Colonic mucosa (tissue), 4 donors: Measurements from ENCODE around the gene MAP2. TPM values are rescaled to one million over a fixed set of nuclear protein-coding genes. Genes with fewer than 3 reads are reported as not detected.

Experiments
- DNase-seq: peaks from one replicate; pipeline ENCODE4 v3.0.0-alpha.2; 2020
- H3K27ac ChIP-seq: fragments of 200-600 bp; one replicate; pipeline ENCODE4 v1.8.0; 2021
- H3K27me3 ChIP-seq: fragments of 200-600 bp; one replicate; pipeline ENCODE4 v1.8.0; 2021
- H3K36me3 ChIP-seq: fragments of 200-600 bp; one replicate; pipeline ENCODE4 v1.8.0; 2021
- H3K4me1 ChIP-seq: fragments of 200-600 bp; one replicate; pipeline ENCODE4 v1.8.0; 2021; ENCODE audit warnings: mild to moderate bottlenecking
- H3K4me3 ChIP-seq: fragments of 200-600 bp; one replicate; pipeline ENCODE4 v1.8.0; 2021
- H3K9ac ChIP-seq, 2 donors: one replicate each; pipeline ENCODE4 v1.7.0; 2013; ENCODE audit warnings: control low read depth in 2 of 2, low read depth in 2 of 2, low read length in 2 of 2
- H3K9me3 ChIP-seq: fragments of 200-600 bp; one replicate; pipeline ENCODE4 v1.8.0; 2021
- intact Hi-C: fragments of 100-400 bp; cut with DNase I; formaldehyde crosslinking; loops from one replicate; pipeline ENCODE4 v1.14.1; 2022
- total RNA-seq, 2 donors: library from RNA; stranded (reverse); fragmentation: NEBNext Ultra II Directional in 1 of 2; extraction: Animal tissue kit (Norgen Biotek cat#: 25700) in 1 of 2; gene quantifications; one replicate each; pipeline ENCODE4 v1.2.1, GENCODE V29; 2021
- TF ChIP-seq, protein P1 (sequence below): fragments of 200-600 bp; IDR thresholded peaks from one replicate; pipeline ENCODE4 v1.8.0; 2022; ENCODE audit warnings: antibody characterized with exemption, mild to moderate bottlenecking
- donor health status: healthy.
- donor health status: DM: no; HTN: no; CAD: no.
- donor health status: DM: no; HTN: no; CAD: no.

MAP2 gene
- total RNA-seq, 2 donors from 2014 or later, result 0.84 to 1.4 TPM

DNA sequence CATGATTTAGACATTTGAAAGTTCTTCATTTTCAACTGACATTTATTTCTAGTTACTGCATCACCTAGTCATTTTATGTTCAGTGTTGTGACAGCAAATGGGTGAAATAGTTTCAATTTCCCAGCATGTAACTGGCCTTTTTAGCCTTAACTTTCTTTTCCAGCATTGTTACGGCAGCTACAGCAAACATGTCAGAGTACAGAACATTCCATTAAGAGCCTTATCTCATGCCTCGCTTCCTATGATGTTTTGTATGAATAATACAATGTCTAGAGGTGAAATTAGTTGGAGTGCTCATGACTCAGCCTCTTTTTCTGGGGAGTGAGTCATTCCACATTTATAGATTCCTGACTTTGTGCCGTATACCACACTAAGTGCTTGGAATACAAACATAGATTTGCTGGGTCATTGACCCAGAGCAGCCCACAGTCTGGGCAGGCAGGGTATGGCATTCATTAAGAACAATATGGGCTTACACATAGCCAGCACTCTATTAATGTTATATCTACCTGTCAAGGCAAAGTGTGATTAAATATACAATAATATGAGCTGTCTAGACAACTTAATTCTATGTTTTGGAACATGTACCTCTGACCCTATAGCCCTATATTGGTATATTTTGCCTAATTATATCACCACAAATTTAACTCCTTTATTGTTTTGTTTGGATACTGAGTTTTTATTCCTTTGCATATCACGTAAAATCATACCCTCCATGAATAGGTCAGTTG is 72.2 kb downstream of the MAP2 start:
- H3K9me3 ChIP-seq, result no peaks in the 10 kb centered on the region
- DNase-seq, result no peak
- intact Hi-C loops, result no loop called here
- H3K27ac ChIP-seq, result no peak overlapping the region
- H3K27me3 ChIP-seq, result no peaks in the 10 kb centered on the region
- TF ChIP-seq, protein P1, sequence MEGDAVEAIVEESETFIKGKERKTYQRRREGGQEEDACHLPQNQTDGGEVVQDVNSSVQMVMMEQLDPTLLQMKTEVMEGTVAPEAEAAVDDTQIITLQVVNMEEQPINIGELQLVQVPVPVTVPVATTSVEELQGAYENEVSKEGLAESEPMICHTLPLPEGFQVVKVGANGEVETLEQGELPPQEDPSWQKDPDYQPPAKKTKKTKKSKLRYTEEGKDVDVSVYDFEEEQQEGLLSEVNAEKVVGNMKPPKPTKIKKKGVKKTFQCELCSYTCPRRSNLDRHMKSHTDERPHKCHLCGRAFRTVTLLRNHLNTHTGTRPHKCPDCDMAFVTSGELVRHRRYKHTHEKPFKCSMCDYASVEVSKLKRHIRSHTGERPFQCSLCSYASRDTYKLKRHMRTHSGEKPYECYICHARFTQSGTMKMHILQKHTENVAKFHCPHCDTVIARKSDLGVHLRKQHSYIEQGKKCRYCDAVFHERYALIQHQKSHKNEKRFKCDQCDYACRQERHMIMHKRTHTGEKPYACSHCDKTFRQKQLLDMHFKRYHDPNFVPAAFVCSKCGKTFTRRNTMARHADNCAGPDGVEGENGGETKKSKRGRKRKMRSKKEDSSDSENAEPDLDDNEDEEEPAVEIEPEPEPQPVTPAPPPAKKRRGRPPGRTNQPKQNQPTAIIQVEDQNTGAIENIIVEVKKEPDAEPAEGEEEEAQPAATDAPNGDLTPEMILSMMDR, result no peak
- no peaks in the 10 kb centered on the region for H3K36me3 ChIP-seq
- no peak overlapping the region for H3K4me3 ChIP-seq
- no peak overlapping the region for H3K9ac ChIP-seq
- H3K4me1 ChIP-seq, result no peaks in the 10 kb centered on the region

DNA sequence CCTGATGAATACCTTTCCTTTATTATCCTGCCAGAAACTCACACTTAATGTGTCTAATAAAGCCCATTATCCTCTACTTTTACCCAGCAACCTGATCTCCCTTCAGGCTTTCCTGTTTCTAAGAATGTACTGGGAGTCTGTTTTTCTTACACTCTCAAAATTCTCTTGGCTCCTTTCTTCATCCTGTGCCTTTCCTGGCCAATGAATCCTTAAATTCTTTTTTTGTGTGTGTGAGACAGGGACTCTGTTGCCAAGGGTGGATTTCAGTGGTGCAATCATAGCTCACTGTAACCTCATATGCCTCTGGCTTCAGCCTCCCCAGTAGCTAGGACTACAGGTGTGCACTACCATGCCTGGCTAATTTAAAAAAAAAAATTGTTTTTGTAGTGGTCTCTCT is 72.7 kb downstream of the MAP2 start:
- H3K4me3 ChIP-seq, result no peak overlapping the region
- no peaks in the 10 kb centered on the region for H3K27me3 ChIP-seq
- no peaks in the 10 kb centered on the region for H3K9me3 ChIP-seq
- no peak overlapping the region for H3K27ac ChIP-seq
- H3K36me3 ChIP-seq, result no peaks in the 10 kb centered on the region
- no peaks in the 10 kb centered on the region for H3K4me1 ChIP-seq
- no peak overlapping the region for H3K9ac ChIP-seq
- DNase-seq, result no peak
- intact Hi-C loops, result no loop called here
- TF ChIP-seq, protein P1, result no peak

DNA sequence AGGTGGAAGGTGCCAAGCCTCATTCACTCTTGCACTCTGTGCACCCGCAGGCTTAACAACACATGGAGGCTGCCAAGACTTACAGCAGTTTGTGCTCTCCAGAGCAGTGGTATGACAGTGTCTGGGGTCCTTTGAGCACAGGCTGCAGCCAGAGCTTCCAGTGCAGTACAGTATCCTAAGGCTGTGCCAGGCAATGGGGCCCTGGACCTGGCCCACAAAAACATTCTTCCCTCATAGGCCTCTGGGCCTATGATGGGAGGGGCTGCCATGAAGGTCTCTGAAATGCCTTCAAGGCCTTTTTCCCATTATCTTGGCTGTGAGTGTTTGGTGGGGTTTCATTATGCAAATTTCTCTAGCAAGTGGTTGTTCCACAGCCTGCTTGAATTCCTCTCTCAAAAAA is 74.8 kb downstream of the MAP2 start:
- DNase-seq, result no peak
- H3K36me3 ChIP-seq, result no peaks in the 10 kb centered on the region
- H3K27ac ChIP-seq, result no peak overlapping the region
- H3K9me3 ChIP-seq, result no peaks in the 10 kb centered on the region
- H3K27me3 ChIP-seq, result no peaks in the 10 kb centered on the region
- H3K4me3 ChIP-seq, result no peak overlapping the region
- no peaks in the 10 kb centered on the region for H3K4me1 ChIP-seq
- no peak overlapping the region for H3K9ac ChIP-seq
- TF ChIP-seq, protein P1, result no peak
- intact Hi-C loops, result no loop called here

DNA sequence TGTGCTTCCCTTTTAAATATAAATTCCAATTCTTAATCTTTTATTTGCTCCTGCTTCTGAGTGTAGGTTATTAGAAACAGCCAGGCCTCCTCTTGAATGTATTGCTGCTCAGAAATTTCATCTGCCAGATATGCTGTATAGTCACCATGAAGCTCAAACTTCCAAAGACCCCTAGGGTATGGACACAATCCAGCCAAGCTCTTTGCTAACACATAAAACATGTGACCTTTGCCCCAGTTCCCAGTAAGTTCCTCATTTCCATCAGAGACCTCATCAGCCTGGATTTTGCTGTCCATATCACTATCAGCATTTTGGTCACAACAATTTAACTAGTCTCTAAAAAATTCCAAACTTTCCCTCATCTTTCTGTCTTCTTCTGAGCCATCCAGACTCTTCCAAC is 75.2 kb downstream of the MAP2 start:
- TF ChIP-seq, protein P1, result no peak
- intact Hi-C loops, result no loop called here
- H3K27ac ChIP-seq, result no peak overlapping the region
- no peak for DNase-seq
- H3K9ac ChIP-seq, result no peak overlapping the region
- H3K27me3 ChIP-seq, result no peaks in the 10 kb centered on the region
- H3K9me3 ChIP-seq, result no peaks in the 10 kb centered on the region
- no peak overlapping the region for H3K4me3 ChIP-seq
- H3K4me1 ChIP-seq, result no peaks in the 10 kb centered on the region
- H3K36me3 ChIP-seq, result no peaks in the 10 kb centered on the region

GRCh38 chr2:209501579-209501978 is 77.7 kb downstream of the MAP2 start:
- Histone ChIP-seq H3K4me1 (no peaks in the 10 kb centered on the region), H3K4me3 (no peak overlapping the region), H3K36me3 (no peaks in the 10 kb centered on the region), H3K27ac (no peak overlapping the region), H3K9me3 (no peaks in the 10 kb centered on the region), H3K9ac (no peak overlapping the region), H3K27me3 (no peaks in the 10 kb centered on the region)
- intact Hi-C loops, result no loop called here
- DNase-seq, result no peak
- TF ChIP-seq, protein P1, result no peak
